ENCODE data around the gene JAZF1.

JAZF1 gene

GRCh38 chr7:27999829-28000228 lies 180.8 kb downstream of the JAZF1 start:
- DNase-seq, result no peak

- DNase-seq, result no peak
These were observed 182.2 kb downstream of the JAZF1 start for GRCh38 chr7:27998382-27998781.

GRCh38 chr7:27997188-27997707 lies 183.3 kb downstream of the JAZF1 start:
- no peak for DNase-seq

DNA sequence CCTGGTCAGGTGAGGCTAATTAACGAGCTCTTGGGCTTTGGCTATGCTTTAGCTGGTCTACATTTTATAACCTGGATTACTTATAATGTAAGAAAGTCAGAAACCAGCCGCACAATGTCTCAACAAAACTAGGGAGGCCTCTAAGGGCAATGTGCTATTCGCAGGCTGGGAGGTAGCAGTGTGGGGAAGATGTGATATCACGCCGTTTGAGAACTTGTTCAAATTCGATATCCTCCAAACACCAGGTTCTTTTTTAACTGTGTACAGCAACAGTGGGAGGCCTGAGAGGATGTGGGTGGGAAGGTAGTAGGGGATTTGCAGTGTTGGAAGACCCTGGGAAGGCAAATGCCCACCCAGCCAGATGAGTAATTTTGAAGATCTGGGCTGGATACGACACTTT lies 184.5 kb downstream of the JAZF1 start:
- no peak for DNase-seq

GRCh38 chr7:27995228-27995627 lies 185.4 kb downstream of the JAZF1 start:
- DNase-seq, result no peak

DNA sequence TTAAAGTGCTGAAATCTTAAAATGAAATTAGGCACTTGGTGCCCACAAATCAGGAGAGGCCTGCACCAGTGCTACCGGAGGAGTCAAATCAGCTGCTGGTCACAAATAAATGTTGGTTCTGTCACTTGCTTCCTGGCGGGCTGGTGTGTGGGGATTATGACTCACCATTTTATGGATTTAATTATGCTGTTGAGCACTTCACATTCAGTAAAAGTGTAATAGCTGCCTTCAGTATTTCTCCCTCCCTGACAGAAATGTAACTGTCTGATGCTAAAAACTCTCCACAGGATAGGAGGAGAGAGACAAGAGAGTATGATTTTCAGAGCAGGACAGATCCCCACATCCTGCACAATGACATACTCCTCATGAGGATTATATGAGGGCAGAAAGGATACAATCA lies 186.0 kb downstream of the JAZF1 start:
- DNase-seq, result no peak

DNA sequence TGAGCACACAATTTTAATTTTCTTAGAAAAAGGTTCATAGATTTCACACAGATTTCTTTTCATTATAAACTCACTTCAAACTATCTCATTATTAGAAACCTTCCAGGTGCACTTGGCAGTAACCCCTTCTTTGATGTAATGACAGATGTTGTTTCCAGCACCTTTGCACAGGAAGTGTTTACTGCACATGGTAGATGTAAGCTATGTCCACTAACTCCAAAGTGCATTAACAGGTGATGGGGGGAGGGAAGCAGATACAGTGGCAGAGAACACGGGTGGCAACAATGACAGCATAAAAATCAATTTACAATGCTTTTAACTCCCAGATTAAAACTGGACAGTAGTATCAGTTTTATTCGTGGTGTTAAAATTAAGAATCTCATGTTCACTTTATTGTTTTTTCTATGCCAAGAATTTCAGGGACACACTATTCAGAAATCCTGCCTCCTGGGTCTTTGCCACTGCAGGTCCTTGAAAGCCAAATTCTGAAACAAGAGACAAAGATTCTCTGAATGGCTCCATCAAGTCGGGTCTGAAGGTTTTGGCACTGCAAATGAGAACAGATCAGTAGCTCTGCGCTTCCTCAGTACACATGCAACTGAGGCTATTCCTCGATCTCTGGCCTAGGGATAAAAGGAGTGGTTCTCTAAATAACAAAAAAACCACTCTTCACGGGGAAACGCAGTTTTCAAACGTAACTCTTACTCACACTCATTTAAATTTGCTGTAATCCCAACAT lies 187.7 kb downstream of the JAZF1 start:
- DNase-seq, result no peak

- no peak for DNase-seq
These were observed 188.5 kb downstream of the JAZF1 start for GRCh38 chr7:27992097-27992496.

GRCh38 chr7:27991006-27991528 lies 189.5 kb downstream of the JAZF1 start:
- DNase-seq, result no peak

DNA sequence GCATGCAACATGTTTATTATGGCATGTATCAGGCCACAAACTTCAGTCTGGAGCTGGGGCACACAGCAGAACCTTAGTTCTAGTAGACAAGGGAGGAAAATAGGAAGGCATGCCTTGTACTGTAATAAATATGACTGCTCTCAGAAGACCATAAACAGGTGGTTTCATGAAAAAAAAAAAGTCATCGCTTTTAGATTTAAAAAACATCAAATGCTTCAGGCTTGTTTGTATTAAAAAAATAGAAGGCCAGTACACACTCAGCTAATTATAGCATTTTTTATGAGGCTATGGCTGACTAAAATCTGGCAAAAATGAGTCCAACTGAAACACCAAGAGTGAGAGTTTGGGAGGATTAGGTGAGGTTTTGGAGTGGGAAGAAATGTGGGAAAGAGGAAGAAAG lies 204.1 kb downstream of the JAZF1 start:
- no peak for DNase-seq

DNA sequence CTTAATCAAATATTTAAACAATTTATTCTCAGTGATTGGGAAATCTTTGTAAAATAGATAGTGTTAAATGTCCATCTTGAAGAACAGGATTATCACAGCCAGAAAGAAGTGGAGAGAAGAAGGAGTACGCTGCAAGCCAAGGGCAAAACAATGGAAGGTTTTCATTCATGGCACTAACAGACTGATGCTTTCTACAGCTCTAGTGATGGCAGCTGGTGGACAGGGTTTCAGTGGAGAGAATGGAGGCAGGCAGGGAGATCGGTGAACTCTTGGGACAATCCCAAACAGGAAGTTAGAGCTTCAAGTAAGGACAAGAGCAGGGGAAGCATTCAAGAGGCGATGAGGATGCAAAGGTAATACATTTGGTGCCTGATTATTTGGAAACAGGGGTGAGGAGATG lies 207.0 kb downstream of the JAZF1 start:
- no peak for DNase-seq

DNA sequence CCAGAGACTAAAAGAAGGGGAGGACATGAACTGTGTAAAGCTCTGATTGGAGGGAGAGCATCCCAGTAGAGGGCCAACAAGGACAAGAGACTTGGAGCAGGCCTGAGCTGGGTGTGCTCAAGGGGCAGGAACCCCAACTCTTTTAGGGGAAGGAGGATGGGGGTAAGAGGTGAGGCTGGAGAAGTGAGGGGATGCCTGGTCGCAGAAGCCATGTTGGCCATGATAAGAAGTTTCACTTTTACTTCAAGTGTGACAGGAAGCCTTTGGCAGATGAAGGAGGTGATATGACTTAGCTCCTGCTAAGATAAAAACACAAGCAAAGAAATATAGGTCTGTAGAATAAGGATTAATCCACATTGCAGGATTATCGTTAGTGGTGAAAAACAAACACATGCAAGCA lies 208.3 kb downstream of the JAZF1 start:
- DNase-seq, result no peak

GRCh38 chr7:27971171-27971812 lies 209.3 kb downstream of the JAZF1 start:
- DNase-seq, result no peak

- no peak for DNase-seq
These were observed 210.2 kb downstream of the JAZF1 start for GRCh38 chr7:27970350-27970749.

- DNase-seq, result no peak
These were observed 211.2 kb downstream of the JAZF1 start for GRCh38 chr7:27969346-27969745.

- DNase-seq, result no peak
These were observed 213.0 kb downstream of the JAZF1 start for GRCh38 chr7:27967639-27968038.

GRCh38 chr7:27966219-27966780 lies 214.3 kb downstream of the JAZF1 start:
- DNase-seq, result no peak

GRCh38 chr7:27965650-27966049 lies 214.9 kb downstream of the JAZF1 start:
- DNase-seq, result no peak

DNA sequence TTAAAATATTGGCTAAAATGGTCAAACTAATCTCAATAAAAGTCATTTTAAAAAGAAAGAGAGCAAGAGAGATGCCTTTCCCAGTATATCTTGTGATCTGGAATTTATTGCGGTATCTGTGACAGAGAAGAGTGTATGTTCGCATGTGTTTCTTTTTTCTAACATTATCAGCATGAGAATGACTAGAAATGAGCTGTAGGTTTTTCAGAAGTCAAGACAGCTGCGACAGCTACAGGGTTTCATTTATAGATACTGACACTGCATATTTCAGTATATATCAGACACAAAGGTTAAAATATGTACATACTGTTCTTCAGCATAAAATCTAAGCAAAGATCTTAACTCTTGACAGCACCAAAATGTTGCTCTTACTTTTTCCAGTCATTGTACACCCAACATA lies 215.8 kb downstream of the JAZF1 start:
- DNase-seq, result no peak

DNA sequence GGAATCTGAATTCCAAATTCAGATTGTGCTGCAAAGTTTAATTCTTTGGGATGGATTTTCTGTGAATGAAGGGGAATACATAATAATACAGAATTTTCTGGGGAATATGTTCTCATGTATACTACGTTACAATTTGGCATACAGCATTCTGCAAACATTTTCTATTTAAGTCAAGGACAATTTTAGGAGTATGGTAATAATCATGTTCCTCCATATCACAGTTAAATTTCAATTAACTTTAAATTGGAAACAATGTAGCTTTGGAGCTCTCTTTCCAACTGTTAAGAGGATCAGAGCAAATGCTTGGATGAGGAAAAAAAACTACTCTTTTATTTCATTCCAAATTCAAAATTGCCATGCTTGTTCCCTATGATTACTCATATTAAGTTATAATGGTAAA lies 217.5 kb downstream of the JAZF1 start:
- no peak for DNase-seq

- no peak for DNase-seq
These were observed 218.3 kb downstream of the JAZF1 start for GRCh38 chr7:27962273-27962672.

- DNase-seq, result no peak
These were observed 219.3 kb downstream of the JAZF1 start for GRCh38 chr7:27961255-27961654.

DNA sequence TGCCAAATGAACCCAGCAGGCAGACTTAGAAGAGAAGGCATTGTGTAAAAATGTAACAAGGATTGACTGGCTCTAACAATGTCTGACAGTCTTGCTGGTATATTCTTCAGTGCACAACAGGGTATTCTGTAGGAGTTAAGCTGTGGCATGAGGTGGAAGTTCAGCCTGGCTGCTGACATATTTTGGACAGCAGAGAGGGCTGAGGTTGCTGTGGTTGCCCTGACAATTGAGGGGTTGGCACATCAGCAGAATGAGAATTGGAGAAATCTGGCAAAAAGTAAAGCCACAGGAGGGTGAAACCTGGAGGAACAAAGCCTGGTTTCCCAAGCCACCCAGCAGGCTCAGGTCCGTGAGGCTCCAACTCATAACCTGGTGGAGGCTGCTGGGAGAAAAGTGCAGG lies 220.2 kb downstream of the JAZF1 start:
- no peak for DNase-seq

DNA sequence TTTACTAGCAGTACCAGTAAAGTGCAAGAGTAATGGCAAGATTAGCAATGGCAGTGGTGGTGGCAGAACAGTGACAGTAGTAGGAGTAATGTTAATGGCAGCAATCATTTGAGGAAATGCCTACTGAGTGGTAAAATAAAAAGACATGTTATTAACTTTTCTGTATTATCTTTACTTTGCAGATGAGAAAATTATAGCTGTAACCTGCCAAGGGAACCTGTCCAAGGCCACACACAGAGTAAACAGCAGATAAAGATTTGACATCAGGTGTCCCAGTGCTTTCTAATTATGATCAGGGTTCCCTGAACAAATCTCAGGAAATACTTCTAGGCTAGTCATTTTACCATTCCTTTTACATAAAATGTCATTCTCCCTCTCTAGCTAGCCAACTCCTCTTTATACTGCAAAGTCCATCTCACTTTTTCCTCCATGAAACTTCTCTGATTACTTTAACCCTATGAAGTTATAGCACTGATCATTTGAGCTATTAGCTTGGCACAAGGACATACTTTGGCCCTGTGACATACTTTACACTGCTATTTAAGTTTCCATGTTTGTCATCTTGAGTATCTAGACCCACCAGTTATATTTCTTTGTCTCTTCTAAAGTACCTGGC lies 221.6 kb downstream of the JAZF1 start:
- no peak for DNase-seq
